ENCODE results near the gene HPSE2.
"Not testable (repeated sequence)": the region's sequence is repeated elsewhere in the genome, so short reads cannot be mapped to it uniquely, and the experiment has no call there.

Gene HPSE2

DNA sequence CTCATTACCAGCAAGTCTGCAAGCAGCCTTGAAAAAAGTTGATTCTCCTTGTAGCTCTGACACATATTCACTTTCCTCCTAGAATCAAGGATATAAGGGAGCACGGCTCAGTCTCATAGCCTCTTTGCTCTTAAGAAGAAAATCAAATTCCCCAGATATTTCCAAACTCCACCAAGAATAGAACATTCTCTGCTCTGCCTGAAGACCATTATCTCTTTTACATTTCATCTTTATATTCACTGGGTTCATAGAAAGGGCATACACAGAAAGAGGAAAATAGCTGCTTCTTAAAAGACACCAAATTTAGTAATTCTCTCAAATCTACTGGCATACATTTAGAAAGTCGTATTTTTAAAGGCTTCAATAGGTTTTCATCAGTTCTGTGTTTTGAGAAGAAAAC, 92.0 kb downstream of the HPSE2 start:
- DNase-seq (ENCODE audit: low read depth): no peak
- TF ChIP-seq, protein P1, sequence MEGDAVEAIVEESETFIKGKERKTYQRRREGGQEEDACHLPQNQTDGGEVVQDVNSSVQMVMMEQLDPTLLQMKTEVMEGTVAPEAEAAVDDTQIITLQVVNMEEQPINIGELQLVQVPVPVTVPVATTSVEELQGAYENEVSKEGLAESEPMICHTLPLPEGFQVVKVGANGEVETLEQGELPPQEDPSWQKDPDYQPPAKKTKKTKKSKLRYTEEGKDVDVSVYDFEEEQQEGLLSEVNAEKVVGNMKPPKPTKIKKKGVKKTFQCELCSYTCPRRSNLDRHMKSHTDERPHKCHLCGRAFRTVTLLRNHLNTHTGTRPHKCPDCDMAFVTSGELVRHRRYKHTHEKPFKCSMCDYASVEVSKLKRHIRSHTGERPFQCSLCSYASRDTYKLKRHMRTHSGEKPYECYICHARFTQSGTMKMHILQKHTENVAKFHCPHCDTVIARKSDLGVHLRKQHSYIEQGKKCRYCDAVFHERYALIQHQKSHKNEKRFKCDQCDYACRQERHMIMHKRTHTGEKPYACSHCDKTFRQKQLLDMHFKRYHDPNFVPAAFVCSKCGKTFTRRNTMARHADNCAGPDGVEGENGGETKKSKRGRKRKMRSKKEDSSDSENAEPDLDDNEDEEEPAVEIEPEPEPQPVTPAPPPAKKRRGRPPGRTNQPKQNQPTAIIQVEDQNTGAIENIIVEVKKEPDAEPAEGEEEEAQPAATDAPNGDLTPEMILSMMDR (conservative IDR thresholded peaks at IDR 0.05; ENCODE audit: low read depth, low read length): no peak
- H3K4me3 ChIP-seq (ENCODE audit: low read depth, low read length): no peak overlapping the region

GRCh38 chr10:99143011-99143410, 92.6 kb downstream of the HPSE2 start:
- TF ChIP-seq, protein P1 (conservative IDR thresholded peaks at IDR 0.05; ENCODE audit: low read depth, low read length): no peak
- no peak overlapping the region for H3K4me3 ChIP-seq (ENCODE audit: low read depth, low read length)
- DNase-seq (ENCODE audit: low read depth): no peak

DNA sequence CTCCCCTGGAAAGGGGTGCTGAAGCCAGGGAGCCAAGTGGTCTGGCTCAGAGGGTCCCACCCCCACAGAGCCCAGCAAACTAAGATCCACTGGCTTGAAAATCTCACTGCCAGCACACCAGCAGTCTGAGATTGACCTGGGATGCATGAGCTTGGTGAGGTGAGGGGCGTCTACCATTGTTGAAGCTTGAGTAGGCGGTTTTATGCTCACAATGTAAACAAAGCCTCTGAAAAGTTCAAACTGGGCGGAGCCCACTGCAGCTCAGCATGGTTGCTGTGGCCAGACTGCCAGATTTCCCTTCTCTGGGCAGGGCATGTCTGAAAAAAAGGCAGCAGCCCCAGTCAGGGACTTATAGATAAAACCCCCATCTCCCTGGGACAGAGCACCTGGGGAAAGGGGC, 102.8 kb downstream of the HPSE2 start:
- not testable (repeated sequence) for DNase-seq (ENCODE audit: low read depth)

GRCh38 chr10:99125879-99126278, 109.8 kb downstream of the HPSE2 start:
- TF ChIP-seq, protein P1 (conservative IDR thresholded peaks at IDR 0.05; ENCODE audit: low read depth, low read length): no peak
- no peak for DNase-seq (ENCODE audit: low read depth)
- no peak overlapping the region for H3K4me3 ChIP-seq (ENCODE audit: low read depth, low read length)

More for the DNA sequence above, 102.8 kb downstream of the HPSE2 start:
- H3K4me3 ChIP-seq (ENCODE audit: low read depth, low read length): not testable (repeated sequence)

GRCh38 chr10:99124376-99124775, 111.3 kb downstream of the HPSE2 start:
- H3K4me3 ChIP-seq (ENCODE audit: low read depth, low read length): no peak overlapping the region
- DNase-seq (ENCODE audit: low read depth): no peak
- TF ChIP-seq, protein P1 (conservative IDR thresholded peaks at IDR 0.05; ENCODE audit: low read depth, low read length): no peak

GRCh38 chr10:99123851-99124250, 111.8 kb downstream of the HPSE2 start:
- no peak overlapping the region for H3K4me3 ChIP-seq (ENCODE audit: low read depth, low read length)
- TF ChIP-seq, protein P1 (conservative IDR thresholded peaks at IDR 0.05; ENCODE audit: low read depth, low read length): no peak
- no peak for DNase-seq (ENCODE audit: low read depth)

GRCh38 chr10:99123336-99123735, 112.3 kb downstream of the HPSE2 start:
- TF ChIP-seq, protein P1 (conservative IDR thresholded peaks at IDR 0.05; ENCODE audit: low read depth, low read length): no peak
- no peak overlapping the region for H3K4me3 ChIP-seq (ENCODE audit: low read depth, low read length)
- no peak for DNase-seq (ENCODE audit: low read depth)
